GM23338 (cell line): ENCODE data around the gene TMEM62. TPM values are rescaled to one million over a fixed set of nuclear protein-coding genes. Genes with fewer than 3 reads are reported as not detected.

Experiments used
- ATAC-seq: fragments of 200-7000 bp; cut with Tn5 transposase; 3 replicates; pipeline ENCODE4 v1.9.1; 2020
- DNase-seq: peaks from one replicate; pipeline ENCODE4 v3.0.0-alpha.2; 2015; ENCODE audit warnings: low spot score
- H2AFZ ChIP-seq: fragments of 200-600 bp; sonication (generic); 2 replicates; pipeline ENCODE4 v1.8.0; 2016; ENCODE audit warnings: antibody characterized with exemption, mild to moderate bottlenecking, moderate library complexity
- H3F3A ChIP-seq: fragments of 200-600 bp; sonication (generic); replicated peaks from 2 replicates; pipeline ENCODE4 v1.8.0; 2017; ENCODE audit warnings: antibody characterized with exemption, mixed run types, low read depth
- H3K27ac ChIP-seq: fragments of 200-600 bp; sonication (generic); 2 replicates; pipeline ENCODE4 v1.6.1; 2016; ENCODE audit warnings: low read depth
- H3K27me3 ChIP-seq: fragments of 200-600 bp; sonication (generic); 2 replicates; pipeline ENCODE4 v1.8.0; 2016; ENCODE audit warnings: mild to moderate bottlenecking, mixed run types, moderate library complexity; ENCODE audit not compliant: insufficient read depth
- H3K36me3 ChIP-seq: fragments of 200-600 bp; sonication (generic); 2 replicates; pipeline ENCODE4 v1.8.0; 2016; ENCODE audit warnings: mild to moderate bottlenecking; ENCODE audit not compliant: insufficient read depth
- H3K4me1 ChIP-seq: fragments of 200-600 bp; sonication (generic); 2 replicates; pipeline ENCODE4 v1.8.0; 2016; ENCODE audit warnings: mild to moderate bottlenecking, moderate library complexity; ENCODE audit not compliant: insufficient read depth
- H3K4me2 ChIP-seq: fragments of 200-600 bp; sonication (generic); 2 replicates; pipeline ENCODE4 v1.7.1; 2017; ENCODE audit warnings: mixed run types
- H3K4me3 ChIP-seq: fragments of 200-600 bp; sonication (generic); 2 replicates; pipeline ENCODE4 v1.6.1; 2016; ENCODE audit warnings: mixed run types
- H3K79me2 ChIP-seq: fragments of 200-600 bp; sonication (generic); replicated peaks from 2 replicates; pipeline ENCODE4 v1.8.0; 2017; ENCODE audit warnings: mild to moderate bottlenecking; ENCODE audit not compliant: insufficient read depth
- H3K9me2 ChIP-seq: fragments of 200-600 bp; sonication (generic); 2 replicates; pipeline ENCODE4 v1.8.0; 2017; ENCODE audit not compliant: insufficient read depth
- H4K20me1 ChIP-seq: fragments of 200-600 bp; sonication (generic); replicated peaks from 2 replicates; pipeline ENCODE4 v1.8.0; 2017; ENCODE audit warnings: mild to moderate bottlenecking; ENCODE audit not compliant: insufficient read depth
- H3K27ac Mint-ChIP-seq: 2 replicates; pipeline ENCODE4 v1.8.0; 2020; ENCODE audit warnings: inconsistent platforms, mild to moderate bottlenecking, moderate library complexity, mixed read lengths
- H3K27me3 Mint-ChIP-seq: 3 replicates; pipeline ENCODE4 v1.8.0; 2022; ENCODE audit warnings: low read depth, mild to moderate bottlenecking, moderate library complexity, mixed read lengths, inconsistent platforms; ENCODE audit not compliant: insufficient read depth, poor library complexity
- H3K36me3 Mint-ChIP-seq: 3 replicates; pipeline ENCODE4 v1.8.0; 2021; ENCODE audit warnings: low read depth, mild to moderate bottlenecking, inconsistent platforms, moderate library complexity, mixed read lengths
- H3K4me1 Mint-ChIP-seq: 3 replicates; pipeline ENCODE4 v1.8.0; 2020; ENCODE audit warnings: mild to moderate bottlenecking, inconsistent platforms, mixed read lengths
- H3K4me3 Mint-ChIP-seq: 3 replicates; pipeline ENCODE4 v1.8.0; 2021; ENCODE audit warnings: moderate library complexity, mild to moderate bottlenecking, inconsistent platforms, mixed read lengths
- H3K9me3 Mint-ChIP-seq: 3 replicates; pipeline ENCODE4 v1.8.0; 2020; ENCODE audit warnings: moderate library complexity, mild to moderate bottlenecking, inconsistent platforms, mixed read lengths
- CREB1 ChIP-seq: fragments of 250-450 bp; sonication (Bioruptor Pico); IDR thresholded peaks from 2 replicates; pipeline ENCODE4 v1.5.0; 2020; ENCODE audit warnings: low read depth, mild to moderate bottlenecking, moderate library complexity
- CTCF ChIP-seq, 2 experiments: fragments of 200-600 bp in 1 of 2; sonication (generic) in 1 of 2; conservative IDR thresholded peaks; 2 replicates each; pipeline versions ENCODE4 v1.5.1 to v1.6.1; 2016 to 2017; ENCODE audit warnings: antibody characterized with exemption in 2 of 2, low read depth in 2 of 2, mild to moderate bottlenecking in 2 of 2, moderate library complexity in 1 of 2
- ETS1 ChIP-seq: IDR thresholded peaks from 2 replicates; pipeline ENCODE4 v1.6.1; 2016; ENCODE audit warnings: antibody characterized with exemption
- EZH2phosphoT487 ChIP-seq: fragments of 200-600 bp; sonication (generic); IDR thresholded peaks from one replicate; pipeline ENCODE4 v1.8.1; 2018; ENCODE audit warnings: antibody characterized with exemption; ENCODE audit not compliant: unreplicated experiment
- NANOG ChIP-seq: IDR thresholded peaks from 2 replicates; pipeline ENCODE4 v1.6.1; 2016; ENCODE audit warnings: antibody characterized with exemption, borderline replicate concordance
- POLR2AphosphoS5 ChIP-seq: IDR thresholded peaks from 2 replicates; pipeline ENCODE4 v1.6.1; 2016; ENCODE audit warnings: antibody characterized with exemption, low read depth
- REST ChIP-seq: IDR thresholded peaks from one replicate; pipeline ENCODE4 v1.6.1; 2018; ENCODE audit warnings: antibody characterized with exemption; ENCODE audit not compliant: unreplicated experiment
- STAT1 ChIP-seq: IDR thresholded peaks from one replicate; pipeline ENCODE4 v1.6.1; 2016; ENCODE audit warnings: antibody characterized with exemption; ENCODE audit not compliant: unreplicated experiment
- ZNF114 ChIP-seq: fragments of 250-450 bp; sonication (Bioruptor Pico); IDR thresholded peaks from 2 replicates; pipeline ENCODE4 v1.5.0; 2020; ENCODE audit warnings: mild to moderate bottlenecking, moderate library complexity
- ZNF331 ChIP-seq: fragments of 250-450 bp; sonication (Bioruptor Pico); IDR thresholded peaks from 2 replicates; pipeline ENCODE4 v1.5.0; 2020; ENCODE audit warnings: low read depth, mild to moderate bottlenecking, moderate library complexity
- polyA plus RNA-seq: library from polyadenylated mRNA; unstranded; fragments of >200 nt; fragmentation: Nextera tagmentation; extraction: Ambion mirVana; gene quantifications from 2 replicates; pipeline ENCODE4 v1.2.1, GENCODE V29; 2016
- total RNA-seq: library from RNA; depleted of rRNA; stranded (reverse); fragments of >200 nt; shearing (Covaris generic); gene quantifications from 2 replicates; pipeline ENCODE4 v1.2.3, GENCODE V29; 2014

TMEM62 gene
- total and polyA plus RNA-seq, 2 experiments from 2014 or later: 3.4 to 14.3 TPM

- no peak for TF ChIP-seq ETS1
- no peak for TF ChIP-seq CTCF (conservative IDR thresholded peaks at IDR 0.05; ENCODE audit: low read depth in 2 of 2)
- no peak for TF ChIP-seq ZNF114 (CRISPR knock-in tag)
- TF ChIP-seq ZNF331 (CRISPR knock-in tag): no peak
- TF ChIP-seq REST: no peak
- TF ChIP-seq EZH2phosphoT487: no peak
- no peak for TF ChIP-seq STAT1
- TF ChIP-seq CREB1 (CRISPR knock-in tag): no peak
Measured at GRCh38 chr15:43230640-43231115, 97.3 kb downstream of the TMEM62 start (continued).

- Mint-ChIP-seq H3K27me3 (peaks cover 10% of the 10 kb centered on the region), H3K4me1 (no peaks in the 10 kb centered on the region), H3K27ac (no peak overlapping the region), H3K4me3 (no peak overlapping the region), H3K36me3 (no peaks in the 10 kb centered on the region), H3K9me3 (no peaks in the 10 kb centered on the region; the same call in 2 of the 3 replicates)
- no peaks in the 10 kb centered on the region for H3F3A ChIP-seq
- H3K9me2 ChIP-seq: no peaks in the 10 kb centered on the region
- H3K4me3 ChIP-seq: no peak overlapping the region
- ATAC-seq: no peak
- H3K4me2 ChIP-seq: no peak overlapping the region
- no peaks in the 10 kb centered on the region for H4K20me1 ChIP-seq
- no peak overlapping the region for H2AFZ ChIP-seq
- H3K27me3 ChIP-seq: no peaks in the 10 kb centered on the region
- H3K27ac ChIP-seq: no peak overlapping the region
- TF ChIP-seq POLR2AphosphoS5 (no peak), NANOG (no peak), ZNF331 (CRISPR knock-in tag) (no peak), CREB1 (CRISPR knock-in tag) (no peak), REST (no peak)
- H3K4me1 ChIP-seq: no peaks in the 10 kb centered on the region
- H3K79me2 ChIP-seq: no peaks in the 10 kb centered on the region
- H3K36me3 ChIP-seq: no peaks in the 10 kb centered on the region
- DNase-seq: no peak
Measured at GRCh38 chr15:43232289-43232874, 99.0 kb downstream of the TMEM62 start.
